Fibroblast of skin of back (primary cell): Measurements from ENCODE around the gene C9orf78.

Source experiments
- DNase-seq: peaks from one replicate; pipeline ENCODE4 v3.0.0-alpha.2; 2013

C9orf78 gene

GRCh38 chr9:129867136-129868022 lies 32.3 kb upstream of the C9orf78 start:
- no peak for DNase-seq

- no peak for DNase-seq
These were observed 31.5 kb upstream of the C9orf78 start for GRCh38 chr9:129866394-129867135.

GRCh38 chr9:129865668-129866320 lies 30.7 kb upstream of the C9orf78 start:
- no peak for DNase-seq

GRCh38 chr9:129864991-129865647 lies 30.0 kb upstream of the C9orf78 start:
- DNase-seq = no peak

- peak; percentile 65 for DNase-seq
These were observed 28.1 kb upstream of the C9orf78 start for GRCh38 chr9:129863059-129863690.

- DNase-seq = no peak
These were observed 26.4 kb upstream of the C9orf78 start for GRCh38 chr9:129861447-129861827.

GRCh38 chr9:129860653-129861446 lies 25.8 kb upstream of the C9orf78 start:
- DNase-seq = no peak

GRCh38 chr9:129858167-129858962 lies 23.3 kb upstream of the C9orf78 start:
- DNase-seq = no peak

GRCh38 chr9:129857207-129857606 lies 22.1 kb upstream of the C9orf78 start:
- DNase-seq = no peak

- no peak for DNase-seq
These were observed 19.6 kb upstream of the C9orf78 start for GRCh38 chr9:129854588-129855110.

GRCh38 chr9:129853614-129854013 lies 18.5 kb upstream of the C9orf78 start:
- no peak for DNase-seq

- DNase-seq = no peak
These were observed 17.5 kb upstream of the C9orf78 start for GRCh38 chr9:129852579-129852978.

- no peak for DNase-seq
These were observed 16.7 kb upstream of the C9orf78 start for GRCh38 chr9:129851821-129852220.

- peak; percentile 61 for DNase-seq
These were observed 15.9 kb upstream of the C9orf78 start for GRCh38 chr9:129850821-129851550.

GRCh38 chr9:129849901-129850300 lies 14.8 kb upstream of the C9orf78 start:
- DNase-seq = peak; percentile 39

GRCh38 chr9:129848712-129849441 lies 13.8 kb upstream of the C9orf78 start:
- no peak for DNase-seq

GRCh38 chr9:129845373-129845772 lies 10.3 kb upstream of the C9orf78 start:
- DNase-seq = no peak

- DNase-seq = no peak
These were observed 6.0 kb upstream of the C9orf78 start for GRCh38 chr9:129841071-129841470.

- no peak for DNase-seq
These were observed 5.0 kb upstream of the C9orf78 start for GRCh38 chr9:129840034-129840433.
